GM12801 (cell line): ENCODE results near the gene SLC22A17.

Experiments used
- TF ChIP-seq, protein P1 (sequence below): IDR thresholded peaks from one replicate; pipeline ENCODE4 v1.5.1; 2011; ENCODE audit warnings: control low read depth; ENCODE audit not compliant: insufficient read length; ENCODE audit errors: extremely low read depth

Gene SLC22A17

DNA sequence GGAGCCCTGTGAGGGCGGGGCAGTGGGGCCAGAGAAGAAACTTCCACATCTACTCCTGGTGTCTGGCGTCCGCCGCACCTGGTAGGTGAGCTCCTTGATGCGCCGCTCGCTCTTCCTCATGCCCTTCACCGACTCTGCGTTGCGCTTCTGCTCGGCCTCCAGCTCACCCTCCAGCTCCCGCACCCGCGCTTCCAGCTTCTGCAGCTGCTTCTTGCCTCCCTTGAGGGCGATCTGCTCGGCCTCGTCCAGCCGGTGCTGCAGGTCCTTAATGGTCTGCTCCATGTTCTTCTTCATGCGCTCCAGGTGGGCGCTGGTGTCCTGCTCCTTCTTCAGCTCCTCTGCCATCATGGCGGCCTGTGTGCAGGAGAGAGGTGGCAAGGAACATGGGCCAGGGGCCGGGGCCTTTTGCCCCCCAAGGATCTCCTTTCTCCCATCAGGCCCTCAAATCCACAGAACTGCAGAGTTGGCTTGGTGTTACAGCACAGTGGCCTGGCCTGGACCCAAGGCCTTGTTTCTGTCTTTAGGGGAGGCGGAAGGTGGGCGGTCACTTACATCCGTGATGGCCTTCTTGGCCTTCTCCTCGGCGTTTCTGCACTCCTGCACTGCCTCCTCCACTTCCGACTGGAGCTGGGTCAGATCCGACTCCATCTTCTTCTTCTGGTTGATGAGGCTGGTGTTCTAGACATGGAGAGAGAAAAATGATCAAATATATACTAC lies 31.8 kb upstream of the SLC22A17 start:
- TF ChIP-seq, protein P1, sequence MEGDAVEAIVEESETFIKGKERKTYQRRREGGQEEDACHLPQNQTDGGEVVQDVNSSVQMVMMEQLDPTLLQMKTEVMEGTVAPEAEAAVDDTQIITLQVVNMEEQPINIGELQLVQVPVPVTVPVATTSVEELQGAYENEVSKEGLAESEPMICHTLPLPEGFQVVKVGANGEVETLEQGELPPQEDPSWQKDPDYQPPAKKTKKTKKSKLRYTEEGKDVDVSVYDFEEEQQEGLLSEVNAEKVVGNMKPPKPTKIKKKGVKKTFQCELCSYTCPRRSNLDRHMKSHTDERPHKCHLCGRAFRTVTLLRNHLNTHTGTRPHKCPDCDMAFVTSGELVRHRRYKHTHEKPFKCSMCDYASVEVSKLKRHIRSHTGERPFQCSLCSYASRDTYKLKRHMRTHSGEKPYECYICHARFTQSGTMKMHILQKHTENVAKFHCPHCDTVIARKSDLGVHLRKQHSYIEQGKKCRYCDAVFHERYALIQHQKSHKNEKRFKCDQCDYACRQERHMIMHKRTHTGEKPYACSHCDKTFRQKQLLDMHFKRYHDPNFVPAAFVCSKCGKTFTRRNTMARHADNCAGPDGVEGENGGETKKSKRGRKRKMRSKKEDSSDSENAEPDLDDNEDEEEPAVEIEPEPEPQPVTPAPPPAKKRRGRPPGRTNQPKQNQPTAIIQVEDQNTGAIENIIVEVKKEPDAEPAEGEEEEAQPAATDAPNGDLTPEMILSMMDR = no peak

GRCh38 chr14:23382731-23383440 lies 30.2 kb upstream of the SLC22A17 start:
- TF ChIP-seq, protein P1 = no peak

DNA sequence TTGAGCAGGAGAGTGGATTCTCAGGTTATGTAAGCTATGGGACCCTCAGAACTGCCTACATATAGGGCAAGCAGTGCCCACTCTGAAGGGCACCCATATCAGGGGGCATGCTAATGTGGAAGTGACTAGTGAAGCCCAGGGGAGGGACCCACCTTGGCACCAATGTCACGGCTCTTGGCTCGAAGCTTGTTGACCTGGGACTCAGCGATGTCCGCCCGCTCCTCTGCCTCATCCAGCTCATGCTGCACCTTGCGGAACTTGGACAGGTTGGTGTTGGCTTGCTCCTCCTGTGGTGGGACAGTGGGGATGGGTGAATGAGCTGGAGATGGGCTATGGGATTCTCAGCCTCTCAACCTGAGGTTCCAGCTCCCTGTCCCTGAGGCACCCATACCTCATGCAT lies 29.6 kb upstream of the SLC22A17 start:
- TF ChIP-seq, protein P1 = no peak

- TF ChIP-seq, protein P1 = no peak
These were observed 29.2 kb upstream of the SLC22A17 start for GRCh38 chr14:23381871-23382270.

DNA sequence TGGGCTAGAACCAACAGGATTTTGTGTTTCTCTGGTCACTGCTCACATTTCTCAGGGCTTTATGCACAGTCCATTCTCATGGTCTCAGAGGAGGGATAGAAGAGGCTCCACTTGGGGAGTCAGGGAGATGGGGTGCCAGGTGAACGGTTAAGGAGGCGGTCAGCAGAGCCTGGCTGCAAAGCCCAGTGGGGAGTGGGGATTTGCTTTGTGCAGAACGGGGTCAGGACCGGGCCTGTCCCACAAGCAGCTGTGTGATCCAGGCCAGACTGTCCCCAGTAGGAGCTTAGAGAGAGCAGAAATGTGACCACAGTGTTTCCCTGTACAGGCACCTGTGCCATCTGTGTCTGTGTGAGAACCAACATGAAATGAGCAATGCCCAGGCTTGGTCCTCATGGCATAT lies 28.3 kb upstream of the SLC22A17 start:
- TF ChIP-seq, protein P1 = no peak

DNA sequence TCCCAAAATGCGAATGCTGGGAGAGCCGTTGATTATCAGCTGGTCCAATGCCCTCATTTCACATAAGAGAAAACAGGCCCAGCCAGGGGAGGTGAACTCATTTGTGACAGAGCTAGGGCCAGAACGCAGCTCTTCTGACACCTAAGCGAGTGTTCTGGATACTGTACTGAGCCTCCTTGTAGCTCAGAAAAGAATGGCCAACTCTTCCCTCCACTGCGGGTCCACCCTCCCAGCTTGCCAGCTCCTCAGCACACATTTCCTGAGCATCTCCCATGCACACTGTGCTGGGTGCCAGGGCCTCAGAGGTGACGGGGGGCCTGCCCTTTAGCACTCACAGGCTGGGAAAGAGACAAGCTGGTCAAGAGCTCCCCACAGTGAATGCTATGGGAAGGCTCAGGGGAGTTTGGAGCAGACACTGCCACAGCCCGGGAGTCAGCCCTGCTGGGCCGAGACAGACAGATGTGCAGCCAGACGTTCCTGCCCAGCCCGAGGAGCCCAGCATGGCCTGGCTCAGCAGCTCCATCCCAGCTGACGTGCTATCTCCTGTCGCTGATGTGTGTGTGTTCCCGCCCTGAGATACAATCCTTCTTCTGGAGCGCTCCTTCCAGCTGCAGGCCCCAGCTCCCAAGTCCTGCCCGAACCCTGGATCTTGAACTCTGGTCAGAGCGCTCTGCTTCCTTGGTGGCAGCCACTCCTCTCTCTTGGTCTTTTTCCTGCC lies 27.7 kb upstream of the SLC22A17 start:
- TF ChIP-seq, protein P1 = no peak
